HepG2 (cell line): ENCODE results near the gene MMP19. TPM values are rescaled to one million over a fixed set of nuclear protein-coding genes. Genes with fewer than 3 reads are reported as not detected.

ENCODE experiments used
- CC2D1A ChIP-seq: sonication (generic); formaldehyde crosslinking; IDR thresholded peaks from 2 replicates; pipeline ENCODE4 v1.8.1; 2023; ENCODE audit warnings: mild to moderate bottlenecking, missing genetic modification reagents
- ELF4 ChIP-seq: sonication (generic); formaldehyde crosslinking; IDR thresholded peaks from 2 replicates; pipeline ENCODE4 v1.5.0; 2020; ENCODE audit warnings: missing genetic modification reagents, mild to moderate bottlenecking, moderate library complexity, borderline replicate concordance
- HNRNPK ChIP-seq: fragments of 200-400 bp; formaldehyde crosslinking; IDR thresholded peaks from 2 replicates; pipeline ENCODE4 v1.6.1; 2018; ENCODE audit warnings: low read length, low read depth, moderate library complexity, mild to moderate bottlenecking; ENCODE audit not compliant: poor library complexity, severe bottlenecking
- NBN ChIP-seq: fragments of 450-650 bp; conservative IDR thresholded peaks from 2 replicates; pipeline ENCODE4 v1.6.1; 2017
- NR2F1 ChIP-seq, 2 experiments: fragments of 450-650 bp in 1 of 2; formaldehyde crosslinking in 1 of 2; IDR thresholded peaks; 2 replicates each; pipeline versions ENCODE4 v1.5.0 to v1.6.1; 2016 to 2020; ENCODE audit warnings: mild to moderate bottlenecking in 1 of 2, missing compliant biosample characterization in 1 of 2, missing genetic modification reagents in 1 of 2, moderate library complexity in 1 of 2
- PAF1 ChIP-seq: IDR thresholded peaks from 2 replicates; pipeline ENCODE4 v1.6.1; 2016; ENCODE audit warnings: missing genetic modification reagents, missing compliant biosample characterization
- PHF8 ChIP-seq: sonication (generic); formaldehyde crosslinking; IDR thresholded peaks from 2 replicates; pipeline ENCODE4 v1.5.0; 2020; ENCODE audit warnings: missing genetic modification reagents
- SRY ChIP-seq: sonication (generic); formaldehyde crosslinking; IDR thresholded peaks from 2 replicates; pipeline ENCODE4 v1.8.0; 2022; ENCODE audit warnings: mild to moderate bottlenecking, missing genetic modification reagents
- TMF1 ChIP-seq: sonication (generic); formaldehyde crosslinking; IDR thresholded peaks from 2 replicates; pipeline ENCODE4 v1.8.1; 2022; ENCODE audit warnings: low read depth, missing genetic modification reagents
- YEATS4 ChIP-seq: sonication (generic); formaldehyde crosslinking; IDR thresholded peaks from 2 replicates; pipeline ENCODE4 v1.4.0; 2020; ENCODE audit warnings: missing genetic modification reagents, borderline replicate concordance
- ZFP37 ChIP-seq: sonication (generic); formaldehyde crosslinking; IDR thresholded peaks from 2 replicates; pipeline ENCODE4 v1.4.0; 2020; ENCODE audit warnings: missing genetic modification reagents, borderline replicate concordance
- ZFYVE20 ChIP-seq: sonication (generic); formaldehyde crosslinking; IDR thresholded peaks from 2 replicates; pipeline ENCODE4 v1.8.0; 2023; ENCODE audit warnings: low read depth, mild to moderate bottlenecking, moderate library complexity, missing genetic modification reagents, borderline replicate concordance
- ZNF121 ChIP-seq: sonication (generic); formaldehyde crosslinking; IDR thresholded peaks from 2 replicates; pipeline ENCODE4 v1.5.0; 2020; ENCODE audit warnings: mild to moderate bottlenecking, missing genetic modification reagents
- ZNF350 ChIP-seq: sonication (generic); formaldehyde crosslinking; IDR thresholded peaks from 2 replicates; pipeline ENCODE4 v1.4.0; 2020; ENCODE audit warnings: mild to moderate bottlenecking, low read depth, missing genetic modification reagents, borderline replicate concordance
- ZNF850 ChIP-seq: sonication (generic); formaldehyde crosslinking; conservative IDR thresholded peaks from 2 replicates; pipeline ENCODE4 v1.9.0; 2021; ENCODE audit warnings: mild to moderate bottlenecking, missing genetic modification reagents
- polyA plus RNA-seq, 8 experiments: library from polyadenylated mRNA; depleted of rRNA in 3 of 8; stranded (reverse) in 7 of 8; unstranded in 1 of 8; fragments of >200 nt; fragmentation: Illumina TruSeq in 4 of 8; extraction: Trizol in 4 of 8; gene quantifications; 2 replicates each; pipeline versions ENCODE4 v1.2.1 to v1.2.3, GENCODE V29; 2011 to 2016; ENCODE audit warnings: low read depth in 4 of 8, missing spikeins in 1 of 8, mixed read lengths in 1 of 8; ENCODE audit not compliant: insufficient read depth in 1 of 8
- total RNA-seq, 5 experiments: library from RNA; depleted of rRNA; stranded (reverse); fragments of >200 nt; fragmentation: Illumina TruSeq; extraction: Trizol; gene quantifications; 2 replicates each; pipeline ENCODE4 v1.2.3, GENCODE V29; 2016; ENCODE audit warnings: low read depth in 1 of 5
- TF ChIP-seq, protein P1 (sequence below): sonication (generic); formaldehyde crosslinking; IDR thresholded peaks from 2 replicates; pipeline ENCODE4 v1.4.0; 2020; ENCODE audit warnings: mild to moderate bottlenecking, missing genetic modification reagents
- TF ChIP-seq, protein P2 (sequence below): sonication (generic); formaldehyde crosslinking; IDR thresholded peaks from 2 replicates; pipeline ENCODE4 v1.4.0; 2020; ENCODE audit warnings: mild to moderate bottlenecking, missing genetic modification reagents
- TF ChIP-seq, protein P3 (sequence below): sonication (generic); formaldehyde crosslinking; IDR thresholded peaks from 2 replicates; pipeline ENCODE4 v1.4.0; 2020; ENCODE audit warnings: missing genetic modification reagents
- TF ChIP-seq, protein P4 (sequence below): sonication (generic); formaldehyde crosslinking; IDR thresholded peaks from 2 replicates; pipeline ENCODE4 v1.4.0; 2020; ENCODE audit warnings: mild to moderate bottlenecking, missing genetic modification reagents, borderline replicate concordance
- TF ChIP-seq, protein P5 (sequence below): sonication (generic); formaldehyde crosslinking; IDR thresholded peaks from 2 replicates; pipeline ENCODE4 v1.4.0; 2020; ENCODE audit warnings: missing genetic modification reagents

The MMP19 gene
- total and polyA plus RNA-seq, 2 of the 13 experiments (the other 11 are each of a cell fraction or from before 2014, with no cell fraction given): 0.07 to 0.08 TPM

DNA sequence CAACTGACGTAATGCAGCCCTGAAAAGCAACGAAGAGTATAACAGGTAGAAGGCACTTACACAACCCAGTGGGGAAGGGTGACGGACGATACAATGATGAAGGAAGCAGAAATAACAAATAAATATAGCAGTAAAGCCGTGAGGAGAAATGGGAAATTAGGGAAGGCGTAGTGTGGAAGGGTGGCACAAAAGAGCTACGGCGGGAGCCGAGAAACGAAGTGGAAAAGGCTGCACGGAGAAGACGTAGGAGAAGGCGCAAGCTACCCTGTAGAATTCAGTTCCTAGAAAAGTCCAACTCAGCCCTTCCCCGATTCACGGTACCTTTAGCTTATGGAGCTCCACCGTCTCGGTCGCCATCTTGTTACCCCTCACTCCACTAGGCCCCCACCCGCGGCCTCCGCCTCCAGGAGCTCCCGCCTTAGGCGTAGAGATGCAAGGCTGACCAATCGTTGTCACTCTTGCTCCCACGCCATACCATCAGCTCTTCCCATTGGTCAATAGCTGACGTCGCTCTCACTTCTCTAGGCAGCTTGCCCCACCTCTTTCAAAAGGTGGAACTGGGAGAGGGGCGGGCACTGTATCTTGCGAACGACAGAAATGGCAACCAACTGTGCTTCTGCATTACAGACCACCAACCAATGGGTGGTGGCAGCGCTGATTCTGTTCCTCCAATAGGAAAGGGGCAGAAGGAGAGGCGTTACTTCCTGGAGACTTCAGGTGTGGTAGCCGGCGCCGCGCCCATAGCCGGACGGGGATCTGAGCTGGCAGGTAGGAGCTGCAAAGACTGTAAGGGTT, 25.2 kb downstream of the MMP19 start, which contains the start of the genes ORMDL2 and SARNP (continued):
- TF ChIP-seq NR2F1 (CRISPR knock-in tag; IDR thresholded peaks at IDR 0.05): no peak
- TF ChIP-seq, protein P1, sequence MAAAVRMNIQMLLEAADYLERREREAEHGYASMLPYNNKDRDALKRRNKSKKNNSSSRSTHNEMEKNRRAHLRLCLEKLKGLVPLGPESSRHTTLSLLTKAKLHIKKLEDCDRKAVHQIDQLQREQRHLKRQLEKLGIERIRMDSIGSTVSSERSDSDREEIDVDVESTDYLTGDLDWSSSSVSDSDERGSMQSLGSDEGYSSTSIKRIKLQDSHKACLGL (CRISPR knock-in tag): no peak
- TF ChIP-seq ZFP37 (CRISPR knock-in tag): no peak
- no peak for TF ChIP-seq PAF1 (CRISPR knock-in tag)
- TF ChIP-seq SRY (CRISPR knock-in tag): no peak
- TF ChIP-seq YEATS4 (CRISPR knock-in tag): peak; percentile 76
- TF ChIP-seq, protein P2, sequence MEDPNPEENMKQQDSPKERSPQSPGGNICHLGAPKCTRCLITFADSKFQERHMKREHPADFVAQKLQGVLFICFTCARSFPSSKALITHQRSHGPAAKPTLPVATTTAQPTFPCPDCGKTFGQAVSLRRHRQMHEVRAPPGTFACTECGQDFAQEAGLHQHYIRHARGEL (CRISPR knock-in tag): no peak
- TF ChIP-seq CC2D1A (CRISPR knock-in tag): no peak
- no peak for TF ChIP-seq ZNF850 (CRISPR knock-in tag)
- no peak for TF ChIP-seq HNRNPK
- TF ChIP-seq PHF8: peak; percentile 84
- peak; percentile 22; the same call in 1 of the 2 replicates for TF ChIP-seq ELF4 (CRISPR knock-in tag)
- no peak for TF ChIP-seq ZFYVE20 (CRISPR knock-in tag)
- no peak for TF ChIP-seq TMF1 (CRISPR knock-in tag)
- TF ChIP-seq, protein P3, sequence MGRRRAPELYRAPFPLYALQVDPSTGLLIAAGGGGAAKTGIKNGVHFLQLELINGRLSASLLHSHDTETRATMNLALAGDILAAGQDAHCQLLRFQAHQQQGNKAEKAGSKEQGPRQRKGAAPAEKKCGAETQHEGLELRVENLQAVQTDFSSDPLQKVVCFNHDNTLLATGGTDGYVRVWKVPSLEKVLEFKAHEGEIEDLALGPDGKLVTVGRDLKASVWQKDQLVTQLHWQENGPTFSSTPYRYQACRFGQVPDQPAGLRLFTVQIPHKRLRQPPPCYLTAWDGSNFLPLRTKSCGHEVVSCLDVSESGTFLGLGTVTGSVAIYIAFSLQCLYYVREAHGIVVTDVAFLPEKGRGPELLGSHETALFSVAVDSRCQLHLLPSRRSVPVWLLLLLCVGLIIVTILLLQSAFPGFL (CRISPR knock-in tag): no peak
- TF ChIP-seq, protein P4, sequence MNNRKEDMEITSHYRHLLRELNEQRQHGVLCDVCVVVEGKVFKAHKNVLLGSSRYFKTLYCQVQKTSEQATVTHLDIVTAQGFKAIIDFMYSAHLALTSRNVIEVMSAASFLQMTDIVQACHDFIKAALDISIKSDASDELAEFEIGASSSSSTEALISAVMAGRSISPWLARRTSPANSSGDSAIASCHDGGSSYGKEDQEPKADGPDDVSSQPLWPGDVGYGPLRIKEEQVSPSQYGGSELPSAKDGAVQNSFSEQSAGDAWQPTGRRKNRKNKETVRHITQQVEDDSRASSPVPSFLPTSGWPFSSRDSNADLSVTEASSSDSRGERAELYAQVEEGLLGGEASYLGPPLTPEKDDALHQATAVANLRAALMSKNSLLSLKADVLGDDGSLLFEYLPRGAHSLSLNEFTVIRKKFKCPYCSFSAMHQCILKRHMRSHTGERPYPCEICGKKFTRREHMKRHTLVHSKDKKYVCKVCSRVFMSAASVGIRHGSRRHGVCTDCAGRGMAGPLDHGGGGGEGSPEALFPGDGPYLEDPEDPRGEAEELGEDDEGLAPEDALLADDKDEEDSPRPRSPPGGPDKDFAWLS (CRISPR knock-in tag): no peak
- TF ChIP-seq, protein P5, sequence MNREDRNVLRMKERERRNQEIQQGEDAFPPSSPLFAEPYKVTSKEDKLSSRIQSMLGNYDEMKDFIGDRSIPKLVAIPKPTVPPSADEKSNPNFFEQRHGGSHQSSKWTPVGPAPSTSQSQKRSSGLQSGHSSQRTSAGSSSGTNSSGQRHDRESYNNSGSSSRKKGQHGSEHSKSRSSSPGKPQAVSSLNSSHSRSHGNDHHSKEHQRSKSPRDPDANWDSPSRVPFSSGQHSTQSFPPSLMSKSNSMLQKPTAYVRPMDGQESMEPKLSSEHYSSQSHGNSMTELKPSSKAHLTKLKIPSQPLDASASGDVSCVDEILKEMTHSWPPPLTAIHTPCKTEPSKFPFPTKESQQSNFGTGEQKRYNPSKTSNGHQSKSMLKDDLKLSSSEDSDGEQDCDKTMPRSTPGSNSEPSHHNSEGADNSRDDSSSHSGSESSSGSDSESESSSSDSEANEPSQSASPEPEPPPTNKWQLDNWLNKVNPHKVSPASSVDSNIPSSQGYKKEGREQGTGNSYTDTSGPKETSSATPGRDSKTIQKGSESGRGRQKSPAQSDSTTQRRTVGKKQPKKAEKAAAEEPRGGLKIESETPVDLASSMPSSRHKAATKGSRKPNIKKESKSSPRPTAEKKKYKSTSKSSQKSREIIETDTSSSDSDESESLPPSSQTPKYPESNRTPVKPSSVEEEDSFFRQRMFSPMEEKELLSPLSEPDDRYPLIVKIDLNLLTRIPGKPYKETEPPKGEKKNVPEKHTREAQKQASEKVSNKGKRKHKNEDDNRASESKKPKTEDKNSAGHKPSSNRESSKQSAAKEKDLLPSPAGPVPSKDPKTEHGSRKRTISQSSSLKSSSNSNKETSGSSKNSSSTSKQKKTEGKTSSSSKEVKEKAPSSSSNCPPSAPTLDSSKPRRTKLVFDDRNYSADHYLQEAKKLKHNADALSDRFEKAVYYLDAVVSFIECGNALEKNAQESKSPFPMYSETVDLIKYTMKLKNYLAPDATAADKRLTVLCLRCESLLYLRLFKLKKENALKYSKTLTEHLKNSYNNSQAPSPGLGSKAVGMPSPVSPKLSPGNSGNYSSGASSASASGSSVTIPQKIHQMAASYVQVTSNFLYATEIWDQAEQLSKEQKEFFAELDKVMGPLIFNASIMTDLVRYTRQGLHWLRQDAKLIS (CRISPR knock-in tag): no peak
- TF ChIP-seq ZNF121 (CRISPR knock-in tag): no peak
- TF ChIP-seq ZNF350: no peak; the same call in 1 of the 2 replicates
- TF ChIP-seq NBN: no peak
